Smooth muscle cell (in vitro differentiated cells): ENCODE measurements around the gene OR1D5. TPM values are rescaled to one million over a fixed set of nuclear protein-coding genes. Genes with fewer than 3 reads are reported as not detected.

Experiments
- polyA plus RNA-seq: library from polyadenylated mRNA; unstranded; fragments of >200 nt; fragmentation: Nextera tagmentation; extraction: Ambion mirVana; gene quantifications from 2 replicates; pipeline ENCODE4 v1.2.1, GENCODE V29; 2016
- total RNA-seq: library from RNA; depleted of rRNA; stranded (reverse); fragments of >200 nt; gene quantifications from 2 replicates; pipeline ENCODE4 v1.2.3, GENCODE V29; 2014

OR1D5 gene
- total and polyA plus RNA-seq, 2 experiments from 2014 or later = not detected

Other genes with a start within 250 kb of the OR1D5 start
- not detected in 2 replicates for gene OR1D2, start 40.8 kb upstream of the OR1D5 start, total RNA-seq
- not detected in 2 replicates for gene OR1D2, start 40.8 kb upstream of the OR1D5 start, polyA plus RNA-seq
- not detected in 2 replicates for gene OR1G1, start 63.9 kb upstream of the OR1D5 start, total RNA-seq
- not detected in 2 replicates for gene OR1G1, start 63.9 kb upstream of the OR1D5 start, polyA plus RNA-seq
- gene OR1A2, start 133.9 kb upstream of the OR1D5 start, total RNA-seq = not detected in 2 replicates
- not detected in 2 replicates for gene OR1A2, start 133.9 kb upstream of the OR1D5 start, polyA plus RNA-seq
- gene OR1A1, start 144.1 kb upstream of the OR1D5 start, total RNA-seq = not detected in 2 replicates
- not detected in 2 replicates for gene OR1A1, start 144.1 kb upstream of the OR1D5 start, polyA plus RNA-seq
- gene OR3A1, start 234.8 kb upstream of the OR1D5 start, total RNA-seq = not detected in 2 replicates
- gene OR3A1, start 234.8 kb upstream of the OR1D5 start, polyA plus RNA-seq = not detected in 2 replicates